Measurements from ENCODE around the gene SLC49A4. TPM values are rescaled to one million over a fixed set of nuclear protein-coding genes. Genes with fewer than 3 reads are reported as not detected.

Gene SLC49A4
- total RNA-seq, 1 experiment from 2014 or later: 16.1 TPM

DNA sequence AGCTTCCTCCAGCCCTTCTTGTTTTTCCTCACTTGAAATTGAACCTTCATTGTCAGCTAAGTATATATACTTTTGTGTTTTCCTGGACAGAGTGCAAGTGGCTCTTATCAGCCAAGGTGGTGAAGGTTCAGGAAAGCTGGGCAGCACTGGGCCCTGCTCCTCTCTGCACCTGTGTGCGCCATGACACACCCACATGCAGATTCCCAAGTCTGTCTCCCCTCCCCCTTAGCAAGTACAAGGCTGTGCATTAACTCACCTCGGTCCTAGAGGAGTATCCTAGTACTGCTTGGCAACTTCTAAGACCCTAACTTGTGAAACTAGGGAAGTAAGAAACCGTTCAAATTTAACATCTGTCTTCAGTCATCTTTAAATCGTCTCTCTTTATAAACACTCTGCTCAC is 85.8 kb downstream of the SLC49A4 start:
- no peaks in the 10 kb centered on the region for H3K9me3 Mint-ChIP-seq (ENCODE audit: low read depth, unreplicated experiment)
- no peaks in the 10 kb centered on the region for H3K27me3 Mint-ChIP-seq (ENCODE audit: unreplicated experiment)
- CTCF ChIA-PET: no interaction called here
- H3K4me1 Mint-ChIP-seq (ENCODE audit: low read depth, unreplicated experiment): no peaks in the 10 kb centered on the region
- intact Hi-C loops (cut with micrococcal nuclease; ENCODE audit: unreplicated experiment): no loop called here
- H3K4me3 Mint-ChIP-seq (ENCODE audit: low read depth, unreplicated experiment): no peak overlapping the region
- TF ChIP-seq, protein P1, sequence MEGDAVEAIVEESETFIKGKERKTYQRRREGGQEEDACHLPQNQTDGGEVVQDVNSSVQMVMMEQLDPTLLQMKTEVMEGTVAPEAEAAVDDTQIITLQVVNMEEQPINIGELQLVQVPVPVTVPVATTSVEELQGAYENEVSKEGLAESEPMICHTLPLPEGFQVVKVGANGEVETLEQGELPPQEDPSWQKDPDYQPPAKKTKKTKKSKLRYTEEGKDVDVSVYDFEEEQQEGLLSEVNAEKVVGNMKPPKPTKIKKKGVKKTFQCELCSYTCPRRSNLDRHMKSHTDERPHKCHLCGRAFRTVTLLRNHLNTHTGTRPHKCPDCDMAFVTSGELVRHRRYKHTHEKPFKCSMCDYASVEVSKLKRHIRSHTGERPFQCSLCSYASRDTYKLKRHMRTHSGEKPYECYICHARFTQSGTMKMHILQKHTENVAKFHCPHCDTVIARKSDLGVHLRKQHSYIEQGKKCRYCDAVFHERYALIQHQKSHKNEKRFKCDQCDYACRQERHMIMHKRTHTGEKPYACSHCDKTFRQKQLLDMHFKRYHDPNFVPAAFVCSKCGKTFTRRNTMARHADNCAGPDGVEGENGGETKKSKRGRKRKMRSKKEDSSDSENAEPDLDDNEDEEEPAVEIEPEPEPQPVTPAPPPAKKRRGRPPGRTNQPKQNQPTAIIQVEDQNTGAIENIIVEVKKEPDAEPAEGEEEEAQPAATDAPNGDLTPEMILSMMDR (IDR thresholded peaks at IDR 0.05; ENCODE audit: unreplicated experiment): no peak
- BruUV-seq (replicated peaks): no TSS peak
- H3K27ac Mint-ChIP-seq (ENCODE audit: unreplicated experiment): no peak overlapping the region
- H3K36me3 Mint-ChIP-seq (ENCODE audit: insufficient read depth, unreplicated experiment): no peaks in the 10 kb centered on the region
- no peak for DNase-seq

DNA sequence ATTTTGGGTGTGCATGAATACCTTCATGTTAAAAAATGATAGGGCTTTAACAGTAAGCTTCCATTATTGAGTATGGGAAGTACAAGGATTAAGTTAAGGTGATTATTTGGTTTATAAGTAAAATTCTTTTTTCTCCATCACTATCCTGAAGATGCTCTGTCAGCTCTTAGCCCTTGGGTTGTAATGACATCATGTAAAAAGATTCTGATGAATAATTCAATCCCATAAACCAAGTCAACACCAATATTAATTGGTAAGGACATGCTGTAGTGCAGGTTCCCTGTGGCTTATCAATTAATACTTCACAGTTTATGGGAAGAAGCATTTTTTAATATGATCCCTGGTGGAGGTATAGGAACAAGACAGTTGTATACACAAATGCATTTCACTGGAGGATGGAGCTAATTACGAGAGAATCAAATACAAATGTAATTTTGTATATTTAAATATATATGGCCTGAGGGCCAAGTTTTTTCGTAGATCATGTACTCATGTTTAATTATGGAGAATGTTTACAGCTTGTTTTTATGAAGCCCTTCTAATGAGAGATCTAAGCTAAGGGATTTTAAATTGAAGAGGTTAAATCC is 87.6 kb downstream of the SLC49A4 start:
- intact Hi-C loops (cut with micrococcal nuclease; ENCODE audit: unreplicated experiment): no loop called here
- no peak for DNase-seq
- Mint-ChIP-seq H3K36me3 (ENCODE audit: insufficient read depth, unreplicated experiment) (no peaks in the 10 kb centered on the region), H3K27me3 (ENCODE audit: unreplicated experiment) (no peaks in the 10 kb centered on the region), H3K4me3 (ENCODE audit: low read depth, unreplicated experiment) (no peak overlapping the region), H3K9me3 (ENCODE audit: low read depth, unreplicated experiment) (no peaks in the 10 kb centered on the region), H3K27ac (ENCODE audit: unreplicated experiment) (no peak overlapping the region), H3K4me1 (ENCODE audit: low read depth, unreplicated experiment) (no peaks in the 10 kb centered on the region)
- CTCF ChIA-PET: interaction anchor here (1.1 to 1.4 kb wide), 2 partner anchors 13 to 128 kb away, joined by 3 to 4 read pairs; no protein-coding TSS in a partner anchor
- BruUV-seq (replicated peaks): no TSS peak
- TF ChIP-seq, protein P1 (IDR thresholded peaks at IDR 0.05; ENCODE audit: unreplicated experiment): no peak

DNA sequence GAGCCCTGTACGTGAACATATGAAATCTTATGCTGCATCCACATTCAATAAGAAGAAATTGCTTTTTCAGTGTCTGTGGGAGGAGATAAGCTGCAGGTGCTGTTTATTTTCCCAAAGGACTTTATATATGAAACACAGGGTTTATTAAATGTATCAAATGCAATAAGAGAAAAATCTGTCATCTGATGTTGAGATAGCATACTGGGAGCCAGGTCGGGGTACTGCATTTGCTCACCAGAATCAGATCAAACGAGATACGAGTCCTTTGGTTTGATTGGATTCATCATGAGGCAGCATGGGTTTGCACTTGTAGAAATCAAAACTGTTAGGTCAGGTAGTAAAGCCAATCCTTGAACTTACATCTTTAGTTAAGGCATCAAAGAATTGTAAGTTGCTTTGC is 91.4 kb downstream of the SLC49A4 start:
- DNase-seq: no peak
- intact Hi-C loops (cut with micrococcal nuclease; ENCODE audit: unreplicated experiment): no loop called here
- CTCF ChIA-PET: interaction anchor here (0.6 kb wide), 1 partner anchor 1113 kb away, joined by 4 read pairs; no protein-coding TSS in a partner anchor
- peaks cover 18% of the 10 kb centered on the region for H3K4me1 Mint-ChIP-seq (ENCODE audit: low read depth, unreplicated experiment)
- TF ChIP-seq, protein P1 (IDR thresholded peaks at IDR 0.05; ENCODE audit: unreplicated experiment): no peak
- H3K27me3 Mint-ChIP-seq (ENCODE audit: unreplicated experiment): no peaks in the 10 kb centered on the region
- no TSS peak for BruUV-seq (replicated peaks)
- no peak overlapping the region for H3K4me3 Mint-ChIP-seq (ENCODE audit: low read depth, unreplicated experiment)
- no peak overlapping the region for H3K27ac Mint-ChIP-seq (ENCODE audit: unreplicated experiment)
- H3K9me3 Mint-ChIP-seq (ENCODE audit: low read depth, unreplicated experiment): no peaks in the 10 kb centered on the region
- H3K36me3 Mint-ChIP-seq (ENCODE audit: insufficient read depth, unreplicated experiment): no peaks in the 10 kb centered on the region

DNA sequence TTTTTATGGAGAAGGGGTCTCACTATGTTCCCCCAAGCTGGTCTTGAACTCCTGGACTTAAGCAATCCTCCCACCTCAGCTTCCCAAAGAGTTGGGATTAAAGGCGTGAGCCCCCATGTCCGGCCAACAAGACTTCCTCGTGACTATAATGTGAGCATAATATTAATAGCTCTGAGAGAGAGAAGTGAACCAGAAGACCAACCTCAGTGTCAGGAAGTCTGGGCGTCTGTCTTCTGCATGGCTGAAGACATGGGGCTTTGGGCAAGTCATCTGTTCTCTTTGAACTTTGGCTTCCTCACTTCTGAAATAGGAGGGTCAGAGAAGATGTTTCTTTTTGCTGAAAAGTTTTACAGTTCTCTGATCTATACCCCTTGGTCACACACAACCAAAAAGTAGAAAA is 92.1 kb downstream of the SLC49A4 start:
- intact Hi-C loops (cut with micrococcal nuclease; ENCODE audit: unreplicated experiment): no loop called here
- Mint-ChIP-seq H3K36me3 (ENCODE audit: insufficient read depth, unreplicated experiment) (no peaks in the 10 kb centered on the region), H3K4me3 (ENCODE audit: low read depth, unreplicated experiment) (no peak overlapping the region), H3K9me3 (ENCODE audit: low read depth, unreplicated experiment) (no peaks in the 10 kb centered on the region), H3K27me3 (ENCODE audit: unreplicated experiment) (no peaks in the 10 kb centered on the region), H3K27ac (ENCODE audit: unreplicated experiment) (no peak overlapping the region), H3K4me1 (ENCODE audit: low read depth, unreplicated experiment) (peaks cover 18% of the 10 kb centered on the region)
- BruUV-seq (replicated peaks): no TSS peak
- no peak for DNase-seq
- TF ChIP-seq, protein P1 (IDR thresholded peaks at IDR 0.05; ENCODE audit: unreplicated experiment): no peak
- CTCF ChIA-PET: interaction anchor here (0.6 kb wide), 1 partner anchor 1114 kb away, joined by 4 read pairs; no protein-coding TSS in a partner anchor

Data from Calu3 (cell line).